PC-3 (cell line): ENCODE results near the gene ENO4. TPM values are rescaled to one million over a fixed set of nuclear protein-coding genes. Genes with fewer than 3 reads are reported as not detected.

Source experiments
- ATAC-seq: fragments of 200-7000 bp; cut with Tn5 transposase; 2 replicates; pipeline ENCODE4 v1.9.1; 2020; ENCODE audit warnings: mild to moderate bottlenecking, moderate library complexity
- BruUV-seq: library from RNA; stranded (reverse); fragments of 400-500 nt; replicated peaks from 2 replicates; lab custom pipeline; 2021; lab: Mats Ljungman, UMichigan
- CTCF ChIA-PET: fragments of 300-600 bp; sonication (Branson Sonifier 250); formaldehyde crosslinking; loops from one replicate; lab custom pipeline; 2022; ENCODE audit warnings: antibody characterized with exemption; lab: Charles Lee
- POLR2A ChIA-PET: fragments of 300-600 bp; sonication (Branson Sonifier 250); formaldehyde crosslinking; loops from one replicate; lab custom pipeline; 2022; ENCODE audit warnings: antibody characterized with exemption; ENCODE audit not compliant: unreplicated experiment; lab: Charles Lee
- DNase-seq: peaks from one replicate; pipeline ENCODE4 v3.0.0-alpha.2; 2015
- H2AFZ ChIP-seq: fragments of 300-600 bp; sonication (generic); 2 replicates; pipeline ENCODE4 v1.6.0; 2016; ENCODE audit warnings: antibody characterized with exemption, low read length
- H3F3A ChIP-seq: fragments of 300-600 bp; sonication (generic); one replicate; pipeline ENCODE4 v1.6.0; 2017; ENCODE audit warnings: antibody characterized with exemption, low read length, control low read depth, mild to moderate bottlenecking; ENCODE audit not compliant: unreplicated experiment
- H3K27ac ChIP-seq: fragments of 300-600 bp; sonication (generic); 2 replicates; pipeline ENCODE4 v1.5.1; 2016; ENCODE audit warnings: mild to moderate bottlenecking, low read length
- H3K27me3 ChIP-seq: fragments of 300-600 bp; sonication (generic); 2 replicates; pipeline ENCODE4 v1.6.1; 2016; ENCODE audit warnings: low read length, mixed read lengths
- H3K36me3 ChIP-seq: fragments of 300-600 bp; sonication (generic); 2 replicates; pipeline ENCODE4 v1.6.1; 2016; ENCODE audit warnings: low read depth, mixed run types, low read length, mixed read lengths
- H3K4me1 ChIP-seq: fragments of 300-600 bp; sonication (generic); 2 replicates; pipeline ENCODE4 v1.5.1; 2016; ENCODE audit warnings: low read length; ENCODE audit not compliant: insufficient read depth
- H3K4me2 ChIP-seq: fragments of 300-600 bp; sonication (generic); 2 replicates; pipeline ENCODE4 v1.6.0; 2016; ENCODE audit warnings: low read length
- H3K4me3 ChIP-seq: fragments of 300-600 bp; sonication (generic); 2 replicates; pipeline ENCODE4 v1.5.1; 2016; ENCODE audit warnings: mild to moderate bottlenecking, low read length, mixed read lengths
- H3K79me2 ChIP-seq: fragments of 300-600 bp; sonication (generic); 2 replicates; pipeline ENCODE4 v1.6.1; 2017; ENCODE audit warnings: low read length, mixed read lengths
- H3K9ac ChIP-seq: fragments of 300-600 bp; sonication (generic); 2 replicates; pipeline ENCODE4 v1.6.0; 2016; ENCODE audit warnings: mild to moderate bottlenecking, low read length
- H3K9me2 ChIP-seq: fragments of 300-600 bp; sonication (generic); replicated peaks from 2 replicates; pipeline ENCODE4 v1.6.1; 2016; ENCODE audit warnings: mixed run types, low read length, mixed read lengths
- H3K9me3 ChIP-seq: fragments of 300-600 bp; sonication (generic); 2 replicates; pipeline ENCODE4 v1.6.1; 2016; ENCODE audit warnings: low read length, mixed read lengths
- H4K20me1 ChIP-seq: fragments of 300-600 bp; sonication (generic); 2 replicates; pipeline ENCODE4 v1.6.1; 2016; ENCODE audit warnings: low read length, mixed read lengths
- EZH2 ChIP-seq: fragments of 300-600 bp; sonication (generic); IDR thresholded peaks from one replicate; pipeline ENCODE4 v1.6.1; 2017; ENCODE audit warnings: antibody characterized with exemption, mild to moderate bottlenecking, low read length; ENCODE audit not compliant: unreplicated experiment
- EZH2phosphoT487 ChIP-seq: fragments of 300-600 bp; sonication (generic); IDR thresholded peaks from 2 replicates; pipeline ENCODE4 v1.6.1; 2018; ENCODE audit warnings: mild to moderate bottlenecking, antibody characterized with exemption, low read length, borderline replicate concordance
- intact Hi-C: fragments of 100-400 bp; cut with micrococcal nuclease; formaldehyde crosslinking; loops from 2 replicates; pipeline ENCODE4 v1.9.0; 2023
- total RNA-seq: library from RNA; depleted of rRNA; stranded (reverse); fragments of >200 nt; gene quantifications from 2 replicates; pipeline ENCODE4 v1.2.3, GENCODE V29; 2014
- TF ChIP-seq, protein P1 (sequence below): fragments of 300-600 bp; sonication (generic); conservative IDR thresholded peaks from 2 replicates; pipeline ENCODE4 v1.5.1; 2017; ENCODE audit warnings: antibody characterized with exemption, low read depth, mild to moderate bottlenecking, low read length

Gene ENO4
- total RNA-seq, 1 experiment from 2014 or later = not detected

DNA sequence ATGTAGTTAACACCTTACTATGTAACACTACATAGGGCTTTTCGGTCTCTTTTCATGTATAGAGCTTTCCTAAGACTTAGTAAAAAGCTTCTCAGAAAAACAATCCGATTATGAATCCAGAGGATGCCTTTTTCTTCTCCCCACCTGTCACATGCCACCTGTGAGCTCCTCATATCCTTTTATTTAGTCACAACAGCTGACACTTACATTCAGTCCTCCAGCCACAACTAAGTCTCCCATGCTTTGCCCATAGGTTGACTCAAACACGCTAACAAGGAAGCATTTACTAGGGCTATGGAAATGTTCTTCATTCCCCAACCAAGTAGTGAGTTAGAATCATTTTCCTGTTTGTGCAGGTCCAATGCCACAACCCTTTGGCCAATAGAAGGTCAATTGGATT is 7.9 kb downstream of the ENO4 start:
- H2AFZ ChIP-seq = no peak overlapping the region
- no peak overlapping the region for H3K27ac ChIP-seq
- intact Hi-C loops = no loop called here
- no peak overlapping the region for H3K4me2 ChIP-seq
- no peaks in the 10 kb centered on the region for H3K9me3 ChIP-seq
- no peak for DNase-seq
- ChIA-PET POLR2A (no interaction called here), CTCF (no interaction called here)
- no peaks in the 10 kb centered on the region for H3K79me2 ChIP-seq
- no peak overlapping the region for H3K9ac ChIP-seq
- TF ChIP-seq EZH2phosphoT487 (no peak), EZH2 (no peak)
- TF ChIP-seq, protein P1, sequence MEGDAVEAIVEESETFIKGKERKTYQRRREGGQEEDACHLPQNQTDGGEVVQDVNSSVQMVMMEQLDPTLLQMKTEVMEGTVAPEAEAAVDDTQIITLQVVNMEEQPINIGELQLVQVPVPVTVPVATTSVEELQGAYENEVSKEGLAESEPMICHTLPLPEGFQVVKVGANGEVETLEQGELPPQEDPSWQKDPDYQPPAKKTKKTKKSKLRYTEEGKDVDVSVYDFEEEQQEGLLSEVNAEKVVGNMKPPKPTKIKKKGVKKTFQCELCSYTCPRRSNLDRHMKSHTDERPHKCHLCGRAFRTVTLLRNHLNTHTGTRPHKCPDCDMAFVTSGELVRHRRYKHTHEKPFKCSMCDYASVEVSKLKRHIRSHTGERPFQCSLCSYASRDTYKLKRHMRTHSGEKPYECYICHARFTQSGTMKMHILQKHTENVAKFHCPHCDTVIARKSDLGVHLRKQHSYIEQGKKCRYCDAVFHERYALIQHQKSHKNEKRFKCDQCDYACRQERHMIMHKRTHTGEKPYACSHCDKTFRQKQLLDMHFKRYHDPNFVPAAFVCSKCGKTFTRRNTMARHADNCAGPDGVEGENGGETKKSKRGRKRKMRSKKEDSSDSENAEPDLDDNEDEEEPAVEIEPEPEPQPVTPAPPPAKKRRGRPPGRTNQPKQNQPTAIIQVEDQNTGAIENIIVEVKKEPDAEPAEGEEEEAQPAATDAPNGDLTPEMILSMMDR = no peak
- H3K9me2 ChIP-seq = no peaks in the 10 kb centered on the region
- H3F3A ChIP-seq = no peaks in the 10 kb centered on the region
- H4K20me1 ChIP-seq = no peaks in the 10 kb centered on the region
- ATAC-seq = no peak
- BruUV-seq = no TSS peak
- no peaks in the 10 kb centered on the region for H3K4me1 ChIP-seq
- H3K27me3 ChIP-seq = no peaks in the 10 kb centered on the region
- no peaks in the 10 kb centered on the region for H3K36me3 ChIP-seq
- H3K4me3 ChIP-seq = no peak overlapping the region

- no peaks in the 10 kb centered on the region for H3K9me3 ChIP-seq
- no peak for DNase-seq
- no peak overlapping the region for H3K4me2 ChIP-seq
- no peak for ATAC-seq
- intact Hi-C loops = no loop called here
- H3K4me3 ChIP-seq = no peak overlapping the region
- H3K27me3 ChIP-seq = no peaks in the 10 kb centered on the region
- H3F3A ChIP-seq = no peaks in the 10 kb centered on the region
- no peaks in the 10 kb centered on the region for H3K9me2 ChIP-seq
- ChIA-PET CTCF (no interaction called here), POLR2A (no interaction called here)
- H4K20me1 ChIP-seq = no peaks in the 10 kb centered on the region
- no peak overlapping the region for H3K9ac ChIP-seq
- no TSS peak for BruUV-seq
- H3K4me1 ChIP-seq = no peaks in the 10 kb centered on the region
- no peak for TF ChIP-seq EZH2
- TF ChIP-seq, protein P1 = no peak
- no peak for TF ChIP-seq EZH2phosphoT487
- no peaks in the 10 kb centered on the region for H3K79me2 ChIP-seq
- H2AFZ ChIP-seq = no peak overlapping the region
- no peaks in the 10 kb centered on the region for H3K36me3 ChIP-seq
- H3K27ac ChIP-seq = no peak overlapping the region
Observed at GRCh38 chr10:116861796-116862195, 12.5 kb downstream of the ENO4 start.

GRCh38 chr10:116864436-116864835 is 15.1 kb downstream of the ENO4 start:
- BruUV-seq = no TSS peak
- H3K27me3 ChIP-seq = no peaks in the 10 kb centered on the region
- H3K4me2 ChIP-seq = no peak overlapping the region
- H3K36me3 ChIP-seq = no peaks in the 10 kb centered on the region
- H3K9ac ChIP-seq = no peak overlapping the region
- intact Hi-C loops = no loop called here
- CTCF ChIA-PET = no interaction called here
- no peak for TF ChIP-seq EZH2
- TF ChIP-seq EZH2phosphoT487 = no peak
- TF ChIP-seq, protein P1 = no peak
- H3K4me1 ChIP-seq = no peaks in the 10 kb centered on the region
- POLR2A ChIA-PET = no interaction called here
- H4K20me1 ChIP-seq = no peaks in the 10 kb centered on the region
- H3K27ac ChIP-seq = no peak overlapping the region
- no peak overlapping the region for H3K4me3 ChIP-seq
- DNase-seq (no peak), ATAC-seq (no peak)
- H3K79me2 ChIP-seq = no peaks in the 10 kb centered on the region
- H2AFZ ChIP-seq = no peak overlapping the region
- no peaks in the 10 kb centered on the region for H3K9me3 ChIP-seq
- H3F3A ChIP-seq = no peaks in the 10 kb centered on the region
- no peaks in the 10 kb centered on the region for H3K9me2 ChIP-seq
